Retinal pigment epithelial cell (primary cell): Measurements from ENCODE around the gene SMPX.

Source experiments
- DNase-seq: peaks from one replicate; pipeline ENCODE4 v3.0.0-alpha.2; 2010; ENCODE audit warnings: low read depth
- H3K4me3 ChIP-seq: 2 replicates; pipeline ENCODE4 v1.5.1; 2011; ENCODE audit warnings: mild to moderate bottlenecking, low read length, control low read depth, moderate library complexity
- CTCF ChIP-seq: conservative IDR thresholded peaks from 2 replicates; pipeline ENCODE4 v1.5.1; 2011; ENCODE audit warnings: low read depth, low read length, control low read depth, inconsistent platforms

SMPX gene

GRCh38 chrX:21738210-21738949 is 19.5 kb downstream of the SMPX start:
- no peak for DNase-seq
- no peak overlapping the region for H3K4me3 ChIP-seq
- TF ChIP-seq CTCF: no peak

- no peak overlapping the region for H3K4me3 ChIP-seq
- no peak for DNase-seq
- no peak for TF ChIP-seq CTCF
Measured at GRCh38 chrX:21735768-21736127, 22.2 kb downstream of the SMPX start.

- no peak overlapping the region for H3K4me3 ChIP-seq
- no peak for DNase-seq
- no peak for TF ChIP-seq CTCF
Measured at GRCh38 chrX:21735038-21735767, 22.7 kb downstream of the SMPX start.

GRCh38 chrX:21734175-21734574 is 23.7 kb downstream of the SMPX start:
- DNase-seq: no peak
- no peak for TF ChIP-seq CTCF
- H3K4me3 ChIP-seq: no peak overlapping the region

- no peak for DNase-seq
- H3K4me3 ChIP-seq: no peak overlapping the region
Measured at GRCh38 chrX:21733705-21734104, 24.2 kb downstream of the SMPX start.

GRCh38 chrX:21730026-21730425 is 27.9 kb downstream of the SMPX start:
- DNase-seq: no peak
- TF ChIP-seq CTCF: no peak
- H3K4me3 ChIP-seq: no peak overlapping the region

More at GRCh38 chrX:21733705-21734104, 24.2 kb downstream of the SMPX start:
- TF ChIP-seq CTCF: no peak
